ENCODE data around the gene SPA17.

- no peak for TF ChIP-seq CTCF (conservative IDR thresholded peaks at IDR 0.05; ENCODE audit: low read length)
- no peak for TF ChIP-seq EZH2phosphoT487 (IDR thresholded peaks at IDR 0.05; ENCODE audit: borderline replicate concordance, low read depth, low read length)
These were observed 48.5 kb downstream of the SPA17 start for GRCh38 chr11:124722176-124722575.

All from OCI-LY7 (cell line).